Measurements from ENCODE around the gene SMC5.

DNA sequence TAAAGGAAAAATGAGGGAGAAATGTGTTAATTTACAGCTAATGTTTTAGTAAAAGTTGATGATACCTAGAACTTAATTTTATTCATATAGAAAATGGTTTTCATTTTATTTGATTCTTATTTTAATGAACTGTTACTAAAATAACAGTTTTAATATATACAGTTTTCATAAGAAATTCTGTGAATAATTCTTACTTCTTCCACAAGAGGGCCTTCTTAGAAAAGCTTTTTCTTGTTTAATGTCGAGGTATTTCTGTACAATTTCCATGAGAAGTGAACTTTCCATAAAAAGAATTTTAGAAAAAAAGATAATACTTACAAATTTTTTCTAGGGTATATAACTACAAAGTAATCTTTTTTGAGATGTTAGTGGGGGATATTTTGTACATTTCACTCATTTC lies 81.8 kb downstream of the SMC5 start:
- TF ChIP-seq POLR2AphosphoS5 (IDR thresholded peaks at IDR 0.05; ENCODE audit: low read depth, low read length) (no peak), POLR2A (IDR thresholded peaks at IDR 0.05; ENCODE audit: low read depth, low read length) (no peak), TAF1 (IDR thresholded peaks at IDR 0.05; ENCODE audit: borderline replicate concordance, low read depth, low read length) (no peak)

All from GM12892 (cell line).